ENCODE data around the gene ATP6AP1. TPM values are rescaled to one million over a fixed set of nuclear protein-coding genes. Genes with fewer than 3 reads are reported as not detected.
A peak's percentile ranks its signal among the peaks of the same experiment; 100 is the strongest.

Gene ATP6AP1
- total RNA-seq, 1 experiment from 2014 or later: 221 TPM

DNA sequence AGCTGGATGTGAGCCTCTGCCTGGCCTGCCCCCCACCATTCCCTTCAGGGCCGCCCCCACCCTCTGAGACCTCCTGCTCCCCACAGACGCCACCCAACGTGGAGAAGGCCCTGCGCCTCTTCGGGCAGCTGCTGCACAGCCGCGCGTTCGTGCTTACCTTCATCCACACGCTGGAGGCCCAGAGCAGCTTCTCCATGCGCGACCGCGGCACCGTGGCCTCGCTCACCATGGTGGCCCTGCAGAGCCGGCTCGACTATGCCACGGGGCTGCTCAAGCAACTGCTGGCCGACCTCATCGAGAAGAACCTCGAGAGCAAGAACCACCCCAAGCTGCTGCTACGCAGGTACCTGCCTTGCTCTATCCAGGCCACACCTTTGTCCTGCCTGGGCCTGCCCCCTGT is 39.7 kb downstream of the ATP6AP1 start:
- in situ Hi-C loops (cut with HindIII; ENCODE audit: low pct_unique_long_range_greater_than_20kb, low sequenced_read_pairs) (no loop called here), intact Hi-C loops (cut with micrococcal nuclease; ENCODE audit: unreplicated experiment) (no loop called here)
- no peak for TF ChIP-seq CTCF (IDR thresholded peaks at IDR 0.05)
- no peak for TF ChIP-seq SIN3A (IDR thresholded peaks at IDR 0.05; ENCODE audit: borderline replicate concordance, insufficient read depth, low read depth, low read length)
- no peak for TF ChIP-seq POLR2AphosphoS5 (IDR thresholded peaks at IDR 0.05; ENCODE audit: low read depth, low read length)
- TF ChIP-seq TCF7L2 (IDR thresholded peaks at IDR 0.05; ENCODE audit: low read depth, low read length): no peak
- TF ChIP-seq REST (IDR thresholded peaks at IDR 0.05; ENCODE audit: insufficient read depth in 1 of 2, low read depth in 2 of 2, low read length in 1 of 2): no peak
- ATAC-seq (no peak), DNase-seq (ENCODE audit: low read depth, low spot score) (no peak)
- POLR2A ChIA-PET: no interaction called here
- CTCF ChIA-PET: no interaction called here
- Histone ChIP-seq H3K27me3 (ENCODE audit: control insufficient read depth, insufficient read depth, low read length) (no peaks in the 10 kb centered on the region), H3K27ac (ENCODE audit: low read length) (no peak overlapping the region), H3K36me3 (ENCODE audit: control insufficient read depth, insufficient read depth, low read length) (no peaks in the 10 kb centered on the region), H3K9me3 (ENCODE audit: control insufficient read depth, insufficient read depth, low read depth, low read length) (no peaks in the 10 kb centered on the region), H3K4me1 (ENCODE audit: control insufficient read depth, insufficient read depth, low read length) (no peaks in the 10 kb centered on the region), H3K4me3 (ENCODE audit: low read depth in 2 of 2, low read length in 2 of 2) (no peak overlapping the region)
- BruUV-seq (replicated peaks): no TSS peak

GRCh38 chrX:154469114-154469513 is 40.6 kb downstream of the ATP6AP1 start:
- TSS peak; percentile 30 for BruUV-seq (replicated peaks)
- in situ Hi-C loops (cut with HindIII; ENCODE audit: low pct_unique_long_range_greater_than_20kb, low sequenced_read_pairs): no loop called here
- CTCF ChIA-PET: no interaction called here

More at GRCh38 chrX:154469114-154469513, 40.6 kb downstream of the ATP6AP1 start:
- Histone ChIP-seq H3K4me3 (ENCODE audit: low read depth in 2 of 2, low read length in 2 of 2) (no peak overlapping the region), H3K36me3 (ENCODE audit: control insufficient read depth, insufficient read depth, low read length) (no peaks in the 10 kb centered on the region), H3K27me3 (ENCODE audit: control insufficient read depth, insufficient read depth, low read length) (no peaks in the 10 kb centered on the region), H3K4me1 (ENCODE audit: control insufficient read depth, insufficient read depth, low read length) (no peaks in the 10 kb centered on the region), H3K9me3 (ENCODE audit: control insufficient read depth, insufficient read depth, low read depth, low read length) (no peaks in the 10 kb centered on the region), H3K27ac (ENCODE audit: low read length) (no peak overlapping the region)
- no peak for DNase-seq (ENCODE audit: low read depth, low spot score)
- intact Hi-C loops (cut with micrococcal nuclease; ENCODE audit: unreplicated experiment): no loop called here
- POLR2A ChIA-PET: no interaction called here
- TF ChIP-seq SIN3A (IDR thresholded peaks at IDR 0.05; ENCODE audit: borderline replicate concordance, insufficient read depth, low read depth, low read length) (no peak), CTCF (IDR thresholded peaks at IDR 0.05) (no peak), POLR2AphosphoS5 (IDR thresholded peaks at IDR 0.05; ENCODE audit: low read depth, low read length) (no peak), REST (IDR thresholded peaks at IDR 0.05; ENCODE audit: insufficient read depth in 1 of 2, low read depth in 2 of 2, low read length in 1 of 2) (no peak), TCF7L2 (IDR thresholded peaks at IDR 0.05; ENCODE audit: low read depth, low read length) (no peak)
- no peak for ATAC-seq
